ENCODE data around the gene BBX. TPM values are rescaled to one million over a fixed set of nuclear protein-coding genes. Genes with fewer than 3 reads are reported as not detected.
"Not testable (repeated sequence)": the region's sequence is repeated elsewhere in the genome, so short reads cannot be mapped to it uniquely, and the experiment has no call there.

The BBX gene
- total RNA-seq, 1 donor = 81.8 TPM

- H3K4me3 ChIP-seq (ENCODE audit: low read depth, low read length) = no peak overlapping the region
- TF ChIP-seq CTCF (IDR thresholded peaks at IDR 0.05; ENCODE audit: insufficient read depth, low read length) = no peak
Measured at GRCh38 chr3:107560166-107560565, 37.4 kb downstream of the BBX start.

GRCh38 chr3:107561980-107562379 lies 39.2 kb downstream of the BBX start:
- TF ChIP-seq CTCF (IDR thresholded peaks at IDR 0.05; ENCODE audit: insufficient read depth, low read length) = no peak
- DNase-seq (ENCODE audit: low read depth) = no peak
- H3K4me3 ChIP-seq (ENCODE audit: low read depth, low read length) = no peak overlapping the region

More at GRCh38 chr3:107560166-107560565, 37.4 kb downstream of the BBX start:
- no peak for DNase-seq (ENCODE audit: low read depth)

GRCh38 chr3:107562969-107563529 lies 40.3 kb downstream of the BBX start:
- DNase-seq (ENCODE audit: low read depth) = no peak
- no peak for TF ChIP-seq CTCF (IDR thresholded peaks at IDR 0.05; ENCODE audit: insufficient read depth, low read length)
- no peak overlapping the region for H3K4me3 ChIP-seq (ENCODE audit: low read depth, low read length)

GRCh38 chr3:107565244-107565643 lies 42.5 kb downstream of the BBX start:
- DNase-seq (ENCODE audit: low read depth); H3K4me3 ChIP-seq (ENCODE audit: low read depth, low read length): not testable (repeated sequence)

GRCh38 chr3:107571089-107571488 lies 48.3 kb downstream of the BBX start:
- not testable (repeated sequence) for H3K4me3 ChIP-seq (ENCODE audit: low read depth, low read length); DNase-seq (ENCODE audit: low read depth)

GRCh38 chr3:107571492-107571891 lies 48.7 kb downstream of the BBX start:
- DNase-seq (ENCODE audit: low read depth); H3K4me3 ChIP-seq (ENCODE audit: low read depth, low read length): not testable (repeated sequence)

GRCh38 chr3:107574650-107575049 lies 51.9 kb downstream of the BBX start:
- DNase-seq (ENCODE audit: low read depth) = peak; percentile 69
- H3K4me3 ChIP-seq (ENCODE audit: low read depth, low read length) = no peak overlapping the region
- peak; percentile 62 for TF ChIP-seq CTCF (IDR thresholded peaks at IDR 0.05; ENCODE audit: insufficient read depth, low read length)

- TF ChIP-seq CTCF (IDR thresholded peaks at IDR 0.05; ENCODE audit: insufficient read depth, low read length) = no peak
- DNase-seq (ENCODE audit: low read depth) = no peak
- no peak overlapping the region for H3K4me3 ChIP-seq (ENCODE audit: low read depth, low read length)
Measured at GRCh38 chr3:107578091-107578490, 55.3 kb downstream of the BBX start.
